Measurements from ENCODE around the gene ABTB1. TPM values are rescaled to one million over a fixed set of nuclear protein-coding genes. Genes with fewer than 3 reads are reported as not detected.

ABTB1 gene
- total RNA-seq, 1 donor from 2014 or later = 5.8 TPM

GRCh38 chr3:127698286-127698685 lies 25.5 kb downstream of the ABTB1 start:
- TF ChIP-seq, protein P1, sequence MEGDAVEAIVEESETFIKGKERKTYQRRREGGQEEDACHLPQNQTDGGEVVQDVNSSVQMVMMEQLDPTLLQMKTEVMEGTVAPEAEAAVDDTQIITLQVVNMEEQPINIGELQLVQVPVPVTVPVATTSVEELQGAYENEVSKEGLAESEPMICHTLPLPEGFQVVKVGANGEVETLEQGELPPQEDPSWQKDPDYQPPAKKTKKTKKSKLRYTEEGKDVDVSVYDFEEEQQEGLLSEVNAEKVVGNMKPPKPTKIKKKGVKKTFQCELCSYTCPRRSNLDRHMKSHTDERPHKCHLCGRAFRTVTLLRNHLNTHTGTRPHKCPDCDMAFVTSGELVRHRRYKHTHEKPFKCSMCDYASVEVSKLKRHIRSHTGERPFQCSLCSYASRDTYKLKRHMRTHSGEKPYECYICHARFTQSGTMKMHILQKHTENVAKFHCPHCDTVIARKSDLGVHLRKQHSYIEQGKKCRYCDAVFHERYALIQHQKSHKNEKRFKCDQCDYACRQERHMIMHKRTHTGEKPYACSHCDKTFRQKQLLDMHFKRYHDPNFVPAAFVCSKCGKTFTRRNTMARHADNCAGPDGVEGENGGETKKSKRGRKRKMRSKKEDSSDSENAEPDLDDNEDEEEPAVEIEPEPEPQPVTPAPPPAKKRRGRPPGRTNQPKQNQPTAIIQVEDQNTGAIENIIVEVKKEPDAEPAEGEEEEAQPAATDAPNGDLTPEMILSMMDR (IDR thresholded peaks at IDR 0.05; ENCODE audit: insufficient read depth, low read length, severe bottlenecking) = no peak
- FAIRE-seq = no peak
- H3K36me3 ChIP-seq (ENCODE audit: control insufficient read depth, insufficient read depth, low read length) = no peaks in the 10 kb centered on the region
- no peaks in the 10 kb centered on the region for H3K27me3 ChIP-seq (ENCODE audit: control insufficient read depth, insufficient read depth, low read length)
- no peak for DNase-seq (ENCODE audit: low read depth)
- no peak overlapping the region for H3K4me3 ChIP-seq (ENCODE audit: low read depth, low read length)

DNA sequence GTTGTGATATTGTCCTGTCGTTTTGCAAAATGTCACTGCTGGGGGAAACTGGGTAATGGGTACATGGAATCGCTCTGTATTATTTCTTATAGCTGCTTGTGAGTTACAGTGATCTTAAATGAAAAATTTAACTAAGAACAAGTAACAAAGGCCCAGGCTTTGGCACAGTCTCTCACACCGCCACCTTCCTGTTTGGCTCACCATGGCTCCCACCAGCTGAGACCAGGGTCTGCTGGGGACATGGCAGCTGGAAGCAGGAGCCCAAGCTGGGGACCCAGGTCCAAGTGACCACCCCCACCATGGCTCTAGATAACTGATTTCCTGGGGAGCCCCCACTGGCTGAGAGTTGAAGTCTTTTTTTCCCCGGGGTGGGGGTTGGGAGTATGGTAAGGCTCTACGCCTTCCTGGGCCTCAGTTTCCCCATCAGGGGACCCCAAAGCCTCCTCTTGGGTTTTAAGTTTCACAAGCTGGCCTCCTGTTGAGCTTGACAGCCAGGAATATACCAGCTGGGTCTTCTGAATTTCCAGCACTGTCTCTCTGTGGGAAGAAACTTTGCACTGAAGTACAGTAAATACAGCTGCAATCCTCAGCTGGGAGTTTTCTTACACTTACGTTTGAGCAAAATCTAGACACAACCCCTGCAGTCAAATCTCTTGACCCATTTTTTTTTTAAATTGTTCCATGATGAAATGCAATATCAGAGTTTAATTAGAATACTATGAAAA lies 26.1 kb downstream of the ABTB1 start:
- no peaks in the 10 kb centered on the region for H3K27me3 ChIP-seq (ENCODE audit: control insufficient read depth, insufficient read depth, low read length)
- DNase-seq (ENCODE audit: low read depth) (no peak), FAIRE-seq (no peak)
- no peak overlapping the region for H3K4me3 ChIP-seq (ENCODE audit: low read depth, low read length)
- no peaks in the 10 kb centered on the region for H3K36me3 ChIP-seq (ENCODE audit: control insufficient read depth, insufficient read depth, low read length)
- TF ChIP-seq, protein P1 (IDR thresholded peaks at IDR 0.05; ENCODE audit: insufficient read depth, low read length, severe bottlenecking) = no peak

DNA sequence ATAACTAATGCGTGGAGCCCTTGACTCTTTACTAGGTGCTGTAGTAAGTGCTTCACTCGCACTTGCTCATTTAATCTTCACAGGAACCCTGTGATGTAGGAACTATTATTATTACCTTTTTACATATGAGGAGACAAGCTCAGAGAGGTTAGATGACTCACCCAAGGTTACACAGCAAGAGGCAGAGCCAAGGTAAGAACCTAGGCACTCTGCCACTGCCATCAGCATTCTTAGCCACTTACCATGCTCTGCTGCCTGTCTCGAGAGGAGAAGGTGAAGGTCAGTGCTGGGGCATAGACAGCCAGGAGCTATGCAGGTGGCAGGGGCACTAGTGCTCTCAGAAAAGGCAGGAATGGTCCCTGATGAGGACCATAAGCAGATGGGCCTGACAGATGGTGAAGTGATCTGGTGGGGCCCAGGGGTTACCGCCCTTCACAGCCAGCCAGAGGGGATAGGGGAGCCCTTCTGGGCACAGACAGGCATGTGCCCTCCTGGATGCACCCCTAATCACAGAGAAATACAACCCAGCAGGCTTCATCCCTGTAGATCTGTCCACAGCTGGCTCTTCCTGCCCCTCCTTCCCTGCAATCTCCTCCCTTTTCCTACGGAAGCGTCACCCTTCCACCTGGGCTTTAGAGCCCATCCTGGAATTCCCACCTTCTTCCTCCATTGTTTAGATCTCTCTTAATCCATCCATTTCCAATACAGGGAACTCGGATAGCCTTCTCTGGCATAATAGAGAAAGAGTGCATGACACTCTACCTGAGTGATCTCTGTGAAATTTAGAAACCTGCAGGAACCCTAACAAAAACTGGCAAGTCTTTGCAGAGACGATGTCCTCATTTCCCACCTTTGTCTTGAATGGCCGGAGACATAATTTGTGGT lies 26.9 kb downstream of the ABTB1 start:
- FAIRE-seq = no peak
- TF ChIP-seq, protein P1 (IDR thresholded peaks at IDR 0.05; ENCODE audit: insufficient read depth, low read length, severe bottlenecking) = no peak

GRCh38 chr3:127700406-127700805 lies 27.7 kb downstream of the ABTB1 start:
- Histone ChIP-seq H3K27me3 (ENCODE audit: control insufficient read depth, insufficient read depth, low read length) (no peaks in the 10 kb centered on the region), H3K4me3 (ENCODE audit: low read depth, low read length) (no peak overlapping the region), H3K36me3 (ENCODE audit: control insufficient read depth, insufficient read depth, low read length) (no peaks in the 10 kb centered on the region)
- TF ChIP-seq, protein P1 (IDR thresholded peaks at IDR 0.05; ENCODE audit: insufficient read depth, low read length, severe bottlenecking) = no peak
- FAIRE-seq = peak; percentile 83
- DNase-seq (ENCODE audit: low read depth) = no peak

More for the DNA sequence above, 26.9 kb downstream of the ABTB1 start:
- H3K27me3 ChIP-seq (ENCODE audit: control insufficient read depth, insufficient read depth, low read length) = no peaks in the 10 kb centered on the region
- DNase-seq (ENCODE audit: low read depth) = peak; percentile 21
- H3K4me3 ChIP-seq (ENCODE audit: low read depth, low read length) = no peak overlapping the region
- no peaks in the 10 kb centered on the region for H3K36me3 ChIP-seq (ENCODE audit: control insufficient read depth, insufficient read depth, low read length)

DNA sequence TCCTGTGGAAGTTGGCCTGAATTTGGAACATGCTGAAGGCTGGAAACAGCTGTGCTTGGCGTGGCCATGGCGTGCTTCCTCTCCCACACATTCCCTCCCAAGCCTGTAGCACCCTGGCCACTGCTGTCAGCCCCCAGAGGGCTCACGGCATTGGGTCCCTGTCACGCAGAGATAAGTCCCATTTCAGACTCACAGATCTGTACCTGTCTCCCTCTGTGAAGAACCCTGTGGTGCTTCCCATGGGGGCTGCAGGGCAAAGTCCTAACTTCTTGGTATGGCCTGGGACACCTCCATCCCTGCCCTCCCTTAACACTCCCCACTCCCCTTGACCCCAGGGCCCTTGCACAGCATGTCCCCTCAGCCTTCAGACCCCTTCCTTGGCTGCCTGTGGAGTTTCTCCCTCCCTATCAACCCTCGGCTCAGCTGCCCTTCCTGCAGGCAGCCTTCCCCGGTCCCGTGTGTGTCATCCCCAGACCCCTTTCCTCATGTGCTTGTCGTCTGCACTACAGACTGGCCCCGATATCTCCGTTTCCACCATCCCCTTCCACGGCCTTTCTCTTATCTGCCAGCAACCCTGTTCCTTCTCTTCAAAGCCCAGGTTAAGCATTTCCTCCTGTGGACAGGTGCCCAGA lies 28.6 kb downstream of the ABTB1 start:
- no peak for DNase-seq (ENCODE audit: low read depth)
- no peak overlapping the region for H3K4me3 ChIP-seq (ENCODE audit: low read depth, low read length)
- TF ChIP-seq, protein P1 (IDR thresholded peaks at IDR 0.05; ENCODE audit: insufficient read depth, low read length, severe bottlenecking) = no peak
- no peaks in the 10 kb centered on the region for H3K27me3 ChIP-seq (ENCODE audit: control insufficient read depth, insufficient read depth, low read length)
- H3K36me3 ChIP-seq (ENCODE audit: control insufficient read depth, insufficient read depth, low read length) = no peaks in the 10 kb centered on the region
- FAIRE-seq = no peak
